ENCODE data around the gene MACO1.

The MACO1 gene

GRCh38 chr1:25536124-25536523 lies 105.4 kb downstream of the MACO1 start:
- TF ChIP-seq EP300 (IDR thresholded peaks at IDR 0.05; ENCODE audit: borderline replicate concordance) (no peak), USF1 (IDR thresholded peaks at IDR 0.05) (no peak), YY1 (IDR thresholded peaks at IDR 0.05; ENCODE audit: low read depth) (no peak), MAX (IDR thresholded peaks at IDR 0.05) (no peak), TAF1 (IDR thresholded peaks at IDR 0.05; ENCODE audit: low read depth) (no peak), CEBPB (IDR thresholded peaks at IDR 0.05) (no peak), NFIC (IDR thresholded peaks at IDR 0.05) (no peak)

GRCh38 chr1:25537153-25537831 lies 106.6 kb downstream of the MACO1 start:
- no peak for TF ChIP-seq FOXM1 (IDR thresholded peaks at IDR 0.05; ENCODE audit: borderline replicate concordance, low read depth)
- TF ChIP-seq ZBTB7A (IDR thresholded peaks at IDR 0.05; ENCODE audit: low read depth): no peak
- TF ChIP-seq CREB1 (IDR thresholded peaks at IDR 0.05; ENCODE audit: low read depth): no peak
- no peak for TF ChIP-seq TCF12 (IDR thresholded peaks at IDR 0.05; ENCODE audit: low read depth)
- TF ChIP-seq TAF1 (IDR thresholded peaks at IDR 0.05; ENCODE audit: low read depth): no peak
- TF ChIP-seq RAD21 (IDR thresholded peaks at IDR 0.05; ENCODE audit: low read depth): no peak
- no peak for TF ChIP-seq NFIC (IDR thresholded peaks at IDR 0.05)
- no peak for TF ChIP-seq YY1 (IDR thresholded peaks at IDR 0.05; ENCODE audit: low read depth)
- TF ChIP-seq USF1 (IDR thresholded peaks at IDR 0.05): no peak
- no peak for TF ChIP-seq EGR1 (IDR thresholded peaks at IDR 0.05)
- TF ChIP-seq MAX (IDR thresholded peaks at IDR 0.05): no peak
- no peak for TF ChIP-seq REST (IDR thresholded peaks at IDR 0.05; ENCODE audit: low read depth)
- no peak for TF ChIP-seq TEAD4 (IDR thresholded peaks at IDR 0.05)

- TF ChIP-seq EGR1 (IDR thresholded peaks at IDR 0.05): no peak
- TF ChIP-seq NFIC (IDR thresholded peaks at IDR 0.05): no peak
- no peak for TF ChIP-seq MAX (IDR thresholded peaks at IDR 0.05)
- TF ChIP-seq CEBPB (IDR thresholded peaks at IDR 0.05): no peak
- no peak for TF ChIP-seq TCF12 (IDR thresholded peaks at IDR 0.05; ENCODE audit: low read depth)
- TF ChIP-seq YY1 (IDR thresholded peaks at IDR 0.05; ENCODE audit: low read depth): no peak
- no peak for TF ChIP-seq ZBTB7A (IDR thresholded peaks at IDR 0.05; ENCODE audit: low read depth)
- TF ChIP-seq TAF1 (IDR thresholded peaks at IDR 0.05; ENCODE audit: low read depth): no peak
- no peak for TF ChIP-seq FOXM1 (IDR thresholded peaks at IDR 0.05; ENCODE audit: borderline replicate concordance, low read depth)
- TF ChIP-seq USF1 (IDR thresholded peaks at IDR 0.05): no peak
- TF ChIP-seq EP300 (IDR thresholded peaks at IDR 0.05; ENCODE audit: borderline replicate concordance): no peak
- TF ChIP-seq REST (IDR thresholded peaks at IDR 0.05; ENCODE audit: low read depth): no peak
- no peak for TF ChIP-seq CREB1 (IDR thresholded peaks at IDR 0.05; ENCODE audit: low read depth)
- TF ChIP-seq TEAD4 (IDR thresholded peaks at IDR 0.05): no peak
- TF ChIP-seq RAD21 (IDR thresholded peaks at IDR 0.05; ENCODE audit: low read depth): no peak
Observed at GRCh38 chr1:25538191-25538767, 107.6 kb downstream of the MACO1 start.

GRCh38 chr1:25540750-25541342 lies 110.1 kb downstream of the MACO1 start:
- no peak for TF ChIP-seq EGR1 (IDR thresholded peaks at IDR 0.05)
- TF ChIP-seq MAX (IDR thresholded peaks at IDR 0.05): no peak
- no peak for TF ChIP-seq RAD21 (IDR thresholded peaks at IDR 0.05; ENCODE audit: low read depth)
- TF ChIP-seq FOXM1 (IDR thresholded peaks at IDR 0.05; ENCODE audit: borderline replicate concordance, low read depth): no peak
- no peak for TF ChIP-seq CEBPB (IDR thresholded peaks at IDR 0.05)
- TF ChIP-seq USF1 (IDR thresholded peaks at IDR 0.05): no peak
